HTR-8/SVneo (cell line): ENCODE measurements around the gene SLC1A7.

Experiments
- DNase-seq: peaks from one replicate; pipeline ENCODE4 v3.0.0; 2011; ENCODE audit warnings: low spot score, mixed read lengths; ENCODE audit not compliant: insufficient read length
- FAIRE-seq: peaks from 2 replicates; lab custom pipeline; 2011; peaks lifted over from hg19 to GRCh38; lab: Jason Lieb, UNC

SLC1A7 gene

GRCh38 chr1:53046930-53047329 is 95.5 kb downstream of the SLC1A7 start:
- FAIRE-seq = peak; percentile 23
- no peak for DNase-seq

GRCh38 chr1:53044926-53045325 is 97.5 kb downstream of the SLC1A7 start:
- FAIRE-seq (no peak), DNase-seq (no peak)

- FAIRE-seq = no peak
- no peak for DNase-seq
Observed at GRCh38 chr1:53043271-53043670, 99.2 kb downstream of the SLC1A7 start.

GRCh38 chr1:53038566-53038965 is 103.9 kb downstream of the SLC1A7 start:
- no peak for DNase-seq
- no peak for FAIRE-seq
